IMR-90 (cell line): ENCODE measurements around the gene GATAD2A. TPM values are rescaled to one million over a fixed set of nuclear protein-coding genes. Genes with fewer than 3 reads are reported as not detected.
A peak's percentile ranks its signal among the peaks of the same experiment; 100 is the strongest.

Experiments
- ATAC-seq: fragments of 200-7000 bp; cut with Tn5 transposase; 2 replicates; pipeline ENCODE4 v1.9.1; 2020; ENCODE audit warnings: low read depth, mild to moderate bottlenecking, moderate library complexity
- BruUV-seq: library from RNA; stranded (reverse); fragments of 400-500 nt; replicated peaks from 2 replicates; lab custom pipeline; 2021; lab: Mats Ljungman, UMichigan
- CTCF ChIA-PET: fragments of 300-600 bp; formaldehyde crosslinking; extraction: SDS; loops from one replicate; lab custom pipeline; 2021; ENCODE audit warnings: antibody characterized with exemption; lab: Yijun Ruan, JAX
- POLR2A ChIA-PET: fragments of 300-600 bp; sonication (Branson Sonifier 250); formaldehyde crosslinking; loops from one replicate; lab custom pipeline; 2022; ENCODE audit warnings: antibody characterized with exemption; ENCODE audit not compliant: unreplicated experiment; lab: Charles Lee
- DNase-seq: peaks from one replicate; pipeline ENCODE4 v3.0.0; 2013
- H2AFZ ChIP-seq: replicated peaks from 2 replicates; pipeline ENCODE3; 2013; ENCODE audit warnings: low read length, mild to moderate bottlenecking; ENCODE audit not compliant: poor library complexity
- H2AK5ac ChIP-seq: 2 replicates; pipeline ENCODE4 v1.6.1; 2013; ENCODE audit warnings: low read depth, low read length, inconsistent platforms
- H2AK9ac ChIP-seq: replicated peaks from 2 replicates; pipeline ENCODE3; 2013; ENCODE audit warnings: mild to moderate bottlenecking, low read depth, low read length, moderate library complexity; ENCODE audit not compliant: poor library complexity
- H2BK120ac ChIP-seq: 2 replicates; pipeline ENCODE4 v1.6.1; 2013; ENCODE audit warnings: low read depth, low read length, inconsistent platforms
- H2BK15ac ChIP-seq: 3 replicates; pipeline ENCODE4 v1.6.1; 2013; ENCODE audit warnings: low read depth, low read length, inconsistent platforms
- H2BK20ac ChIP-seq: 2 replicates; pipeline ENCODE4 v1.6.1; 2013; ENCODE audit warnings: low read depth, mild to moderate bottlenecking, inconsistent platforms, low read length, moderate library complexity
- H2BK5ac ChIP-seq: 2 replicates; pipeline ENCODE4 v1.6.1; 2013; ENCODE audit warnings: mild to moderate bottlenecking, low read depth, low read length, inconsistent platforms; ENCODE audit not compliant: poor library complexity, severe bottlenecking
- H3K14ac ChIP-seq: replicated peaks from 2 replicates; pipeline ENCODE4 v1.6.1; 2013; ENCODE audit warnings: low read depth, low read length, inconsistent platforms
- H3K18ac ChIP-seq: 2 replicates; pipeline ENCODE4 v1.6.1; 2013; ENCODE audit warnings: low read depth, low read length, control low read depth
- H3K23ac ChIP-seq: 2 replicates; pipeline ENCODE4 v1.6.1; 2013; ENCODE audit warnings: low read depth, low read length, inconsistent platforms
- H3K27ac ChIP-seq: 2 replicates; pipeline ENCODE4 v1.5.1; 2013; ENCODE audit warnings: mild to moderate bottlenecking, control low read depth, low read length; ENCODE audit not compliant: insufficient read depth
- H3K27me3 ChIP-seq: 2 replicates; pipeline ENCODE4 v1.6.1; 2013; ENCODE audit warnings: low read length; ENCODE audit not compliant: control insufficient read depth, insufficient read depth
- H3K36me3 ChIP-seq: 2 replicates; pipeline ENCODE4 v1.6.1; 2013; ENCODE audit warnings: low read length, mixed read lengths; ENCODE audit not compliant: control insufficient read depth, insufficient read depth
- H3K4ac ChIP-seq: 2 replicates; pipeline ENCODE4 v1.6.1; 2013; ENCODE audit warnings: low read depth, low read length, inconsistent platforms
- H3K4me1 ChIP-seq: 2 replicates; pipeline ENCODE4 v1.6.1; 2013; ENCODE audit warnings: low read length, mixed read lengths; ENCODE audit not compliant: control insufficient read depth, insufficient read depth
- H3K4me2 ChIP-seq: 2 replicates; pipeline ENCODE4 v1.6.1; 2013; ENCODE audit warnings: low read depth, mild to moderate bottlenecking, control low read depth, low read length, moderate library complexity
- H3K4me3 ChIP-seq: 2 replicates; pipeline ENCODE4 v1.5.1; 2013; ENCODE audit warnings: low read depth, mild to moderate bottlenecking, control low read depth, low read length, moderate library complexity; ENCODE audit not compliant: insufficient read depth
- H3K56ac ChIP-seq: 2 replicates; pipeline ENCODE4 v1.6.1; 2013; ENCODE audit warnings: low read length, inconsistent platforms; ENCODE audit not compliant: insufficient read depth; ENCODE audit errors: extremely low read depth
- H3K79me1 ChIP-seq, 2 experiments: 2 replicates each; pipeline ENCODE4 v1.6.1; 2013; ENCODE audit warnings: low read length in 2 of 2, inconsistent platforms in 1 of 2, low read depth in 1 of 2
- H3K9ac ChIP-seq: 2 replicates; pipeline ENCODE4 v1.6.1; 2013; ENCODE audit warnings: low read depth, low read length, control low read depth
- H3K9me1 ChIP-seq: 2 replicates; pipeline ENCODE4 v1.6.1; 2013; ENCODE audit warnings: low read length, inconsistent platforms; ENCODE audit not compliant: insufficient read depth
- H3K9me3 ChIP-seq: 2 replicates; pipeline ENCODE4 v1.6.1; 2013; ENCODE audit warnings: low read length; ENCODE audit not compliant: control insufficient read depth, insufficient read depth
- H4K20me1 ChIP-seq: 2 replicates; pipeline ENCODE4 v1.6.1; 2013; ENCODE audit warnings: low read length, inconsistent platforms; ENCODE audit not compliant: insufficient read depth
- H4K5ac ChIP-seq: 2 replicates; pipeline ENCODE4 v1.6.1; 2013; ENCODE audit warnings: mild to moderate bottlenecking, low read depth, low read length, control low read depth
- H4K8ac ChIP-seq, 2 experiments: 2 replicates each; pipeline ENCODE4 v1.6.1; 2013; ENCODE audit warnings: low read depth in 2 of 2, low read length in 2 of 2, control low read depth in 1 of 2, inconsistent platforms in 1 of 2
- H4K91ac ChIP-seq: 2 replicates; pipeline ENCODE4 v1.6.1; 2013; ENCODE audit warnings: low read depth, low read length, inconsistent platforms; ENCODE audit not compliant: insufficient read depth
- CEBPB ChIP-seq: IDR thresholded peaks from 2 replicates; pipeline ENCODE4 v1.6.1; 2012; ENCODE audit warnings: low read depth, low read length, improper control_type of control experiment
- MAZ ChIP-seq: IDR thresholded peaks from 2 replicates; pipeline ENCODE4 v1.6.1; 2012; ENCODE audit warnings: low read depth, mild to moderate bottlenecking, low read length, improper control_type of control experiment, moderate library complexity, borderline replicate concordance
- MXI1 ChIP-seq: IDR thresholded peaks from 2 replicates; pipeline ENCODE4 v1.6.1; 2012; ENCODE audit warnings: low read depth, mild to moderate bottlenecking, low read length, moderate library complexity, borderline replicate concordance
- POLR2A ChIP-seq: IDR thresholded peaks from 2 replicates; pipeline ENCODE4 v1.6.1; 2012; ENCODE audit warnings: mild to moderate bottlenecking, low read depth, low read length
- RAD21 ChIP-seq: IDR thresholded peaks from 2 replicates; pipeline ENCODE4 v1.6.1; 2012; ENCODE audit warnings: low read length, improper control_type of control experiment
- RFX5 ChIP-seq: IDR thresholded peaks from 2 replicates; pipeline ENCODE4 v1.8.0; 2012; ENCODE audit warnings: low read depth, mild to moderate bottlenecking, low read length, moderate library complexity
- WGBS, 2 experiments: methylation state at CpG; one replicate each; pipeline versions ENCODE4 v1.1.5 to v1.1.7; 2013; ENCODE audit warnings: missing lambda C conversion rate in 2 of 2; ENCODE audit not compliant: insufficient read length in 1 of 2; ENCODE audit errors: extremely low coverage in 2 of 2; 5-methylcytosine and 5-hydroxymethylcytosine counted together
- dilution Hi-C: fragments of 300-500 bp; cut with HindIII; formaldehyde crosslinking; loops from one replicate; pipeline ENCODE4 v1.14.3; 2018; ENCODE audit warnings: low sequenced_read_pairs; ENCODE audit not compliant: unreplicated experiment
- in situ Hi-C: fragments of 300-500 bp; cut with MboI; formaldehyde crosslinking; loops from 3 replicates; pipeline ENCODE4 v1.14.3; 2019; ENCODE audit warnings: low sequenced_read_pairs, inconsistent platforms, mixed read lengths
- intact Hi-C: fragments of 100-400 bp; cut with micrococcal nuclease; formaldehyde crosslinking; loops from 2 replicates; pipeline ENCODE4 v1.10.0; 2022
- polyA plus RNA-seq, 3 experiments: library from polyadenylated mRNA; depleted of rRNA; stranded (reverse); fragments of >200 nt; gene quantifications; 2 replicates each; pipeline ENCODE4 v1.2.3, GENCODE V29; 2012; ENCODE audit warnings: low replicate concordance in 1 of 3
- total RNA-seq: library from RNA; depleted of rRNA; stranded (reverse); fragments of >200 nt; gene quantifications from 2 replicates; pipeline ENCODE4 v1.2.3, GENCODE V29; 2012

Gene GATAD2A
- total and polyA plus RNA-seq, 2 of the 4 experiments (the other 2 are of a cell fraction), result 23.5 to 33.2 TPM

GRCh38 chr19:19529783-19530422 is 124.4 kb downstream of the GATAD2A start:
- in situ Hi-C loops, result loop anchor here (25.0 kb wide), 1 partner anchor 432 kb away; no protein-coding TSS in a partner anchor
- Histone ChIP-seq H4K5ac (no peak overlapping the region), H2AFZ (no peak overlapping the region), H2AK5ac (no peak overlapping the region), H3K4me3 (no peak overlapping the region), H4K20me1 (peaks cover 27% of the 10 kb centered on the region), H3K14ac (no peak overlapping the region), H3K4ac (no peak overlapping the region), H3K27ac (no peak overlapping the region), H2AK9ac (no peak overlapping the region), H3K36me3 (peaks cover 20% of the 10 kb centered on the region; the same call in 1 of the 2 replicates), H3K27me3 (no peaks in the 10 kb centered on the region), H3K4me2 (no peak overlapping the region), H3K56ac (no peak overlapping the region), H3K79me1 (peaks cover 0 to 14% of the 10 kb centered on the region in 2 experiments; a peak in 2 of 4 replicates), H3K9me3 (no peaks in the 10 kb centered on the region), H2BK15ac (no peak overlapping the region), H3K18ac (no peak overlapping the region), H3K9ac (no peak overlapping the region), H2BK120ac (no peak overlapping the region), H4K8ac (no peak overlapping the region), H4K91ac (no peak overlapping the region), H2BK20ac (no peak overlapping the region), H3K4me1 (peaks cover 7% of the 10 kb centered on the region), H3K9me1 (no peaks in the 10 kb centered on the region), H3K23ac (no peak overlapping the region), H2BK5ac (no peak overlapping the region)
- 65% methylated on average over 7 of the region's 11 CpGs; no CpG with 5 or more reads in 1 of the 2 experiments for WGBS, 2 experiments
- CTCF ChIA-PET, result interaction anchor here (0.7 to 1.2 kb wide), 4 partner anchors 22 to 119 kb away, joined by 3 to 4 read pairs (median 3); partner anchors contain the start of gene GMIP
- TF ChIP-seq RAD21, result no peak
- TF ChIP-seq RFX5, result no peak
- TF ChIP-seq MAZ, result no peak
- TF ChIP-seq CEBPB, result peak; percentile 24; the same call in 1 of the 2 replicates
- TF ChIP-seq MXI1, result no peak
- TF ChIP-seq POLR2A, result no peak
- DNase-seq (no peak), ATAC-seq (no peak)
- no TSS peak for BruUV-seq
- POLR2A ChIA-PET, result no interaction called here
- intact Hi-C loops, result no loop called here
- dilution Hi-C loops, result no loop called here
